ENCODE data around the gene SAMD14.

The SAMD14 gene

DNA sequence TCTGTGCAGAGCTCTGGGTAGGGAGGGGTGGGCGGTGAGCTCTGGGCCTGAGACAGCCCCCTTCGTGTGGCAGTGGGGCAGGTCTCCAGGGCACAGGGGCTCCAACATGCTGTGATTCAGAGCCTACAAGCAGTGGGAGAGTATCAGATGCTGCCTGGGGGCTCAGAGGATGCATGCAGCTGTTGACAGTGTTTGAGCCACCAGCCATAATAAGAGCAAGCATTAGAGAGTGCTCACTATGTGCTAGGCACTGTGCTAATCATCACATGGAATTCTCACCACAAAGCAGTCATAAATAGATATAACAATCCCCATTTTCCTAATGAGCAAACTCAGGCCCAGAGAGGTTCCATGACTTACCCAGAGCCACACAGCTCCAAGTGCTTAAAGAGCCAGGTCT is 26.7 kb downstream of the SAMD14 start:
- TF ChIP-seq ZNF565 (CRISPR knock-in tag; conservative IDR thresholded peaks at IDR 0.05; ENCODE audit: low read depth) (no peak), TOX (CRISPR knock-in tag; IDR thresholded peaks at IDR 0.05; ENCODE audit: borderline replicate concordance) (no peak)
- ATAC-seq = no peak

DNA sequence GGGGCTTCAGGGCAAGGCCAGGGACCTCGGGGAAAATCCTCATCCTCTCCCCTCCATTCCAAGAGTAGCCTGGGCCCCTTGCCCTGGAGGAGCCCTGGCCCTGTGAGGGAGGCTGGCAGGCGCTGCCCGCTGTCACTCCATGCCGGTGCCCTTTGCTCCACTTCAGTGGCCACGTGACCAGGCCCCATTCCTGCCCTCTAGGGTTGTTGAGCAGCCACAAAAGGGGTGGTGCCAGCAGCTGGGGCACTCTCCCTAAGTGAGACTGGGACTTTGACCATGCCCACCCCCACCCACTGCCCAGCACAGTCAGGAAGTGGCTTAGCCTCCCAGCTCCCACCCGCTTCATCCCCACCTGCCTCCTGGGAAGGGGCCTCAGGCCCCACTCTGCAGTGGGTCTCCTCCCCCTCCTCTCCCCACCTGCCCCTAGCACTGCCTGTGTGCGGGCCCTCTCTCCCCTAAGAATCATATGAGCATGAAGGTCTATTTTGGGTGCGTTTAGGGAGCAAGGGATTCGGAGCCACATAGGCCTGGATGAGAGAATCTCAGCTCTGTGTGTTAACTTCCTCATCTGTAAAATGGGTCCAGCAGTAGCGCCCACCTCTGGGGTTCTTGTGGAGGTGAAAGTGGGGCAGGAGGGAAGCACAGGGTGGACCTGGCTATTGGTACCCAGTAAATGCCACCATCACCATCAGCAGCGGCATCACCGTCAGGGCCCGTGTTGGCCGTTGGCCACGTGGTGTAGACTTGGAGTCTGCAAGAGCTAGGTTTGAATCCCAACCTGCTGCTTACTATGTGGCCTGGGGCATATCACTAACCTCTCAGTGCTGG is 27.6 kb downstream of the SAMD14 start:
- TF ChIP-seq ZNF70 (CRISPR knock-in tag; IDR thresholded peaks at IDR 0.05) = no peak
- TF ChIP-seq, protein P1, sequence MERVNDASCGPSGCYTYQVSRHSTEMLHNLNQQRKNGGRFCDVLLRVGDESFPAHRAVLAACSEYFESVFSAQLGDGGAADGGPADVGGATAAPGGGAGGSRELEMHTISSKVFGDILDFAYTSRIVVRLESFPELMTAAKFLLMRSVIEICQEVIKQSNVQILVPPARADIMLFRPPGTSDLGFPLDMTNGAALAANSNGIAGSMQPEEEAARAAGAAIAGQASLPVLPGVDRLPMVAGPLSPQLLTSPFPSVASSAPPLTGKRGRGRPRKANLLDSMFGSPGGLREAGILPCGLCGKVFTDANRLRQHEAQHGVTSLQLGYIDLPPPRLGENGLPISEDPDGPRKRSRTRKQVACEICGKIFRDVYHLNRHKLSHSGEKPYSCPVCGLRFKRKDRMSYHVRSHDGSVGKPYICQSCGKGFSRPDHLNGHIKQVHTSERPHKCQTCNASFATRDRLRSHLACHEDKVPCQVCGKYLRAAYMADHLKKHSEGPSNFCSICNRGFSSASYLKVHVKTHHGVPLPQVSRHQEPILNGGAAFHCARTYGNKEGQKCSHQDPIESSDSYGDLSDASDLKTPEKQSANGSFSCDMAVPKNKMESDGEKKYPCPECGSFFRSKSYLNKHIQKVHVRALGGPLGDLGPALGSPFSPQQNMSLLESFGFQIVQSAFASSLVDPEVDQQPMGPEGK (CRISPR knock-in tag; IDR thresholded peaks at IDR 0.05; ENCODE audit: borderline replicate concordance) = no peak
- TF ChIP-seq ZFP3 (CRISPR knock-in tag; IDR thresholded peaks at IDR 0.05) = no peak
- TF ChIP-seq, protein P2, sequence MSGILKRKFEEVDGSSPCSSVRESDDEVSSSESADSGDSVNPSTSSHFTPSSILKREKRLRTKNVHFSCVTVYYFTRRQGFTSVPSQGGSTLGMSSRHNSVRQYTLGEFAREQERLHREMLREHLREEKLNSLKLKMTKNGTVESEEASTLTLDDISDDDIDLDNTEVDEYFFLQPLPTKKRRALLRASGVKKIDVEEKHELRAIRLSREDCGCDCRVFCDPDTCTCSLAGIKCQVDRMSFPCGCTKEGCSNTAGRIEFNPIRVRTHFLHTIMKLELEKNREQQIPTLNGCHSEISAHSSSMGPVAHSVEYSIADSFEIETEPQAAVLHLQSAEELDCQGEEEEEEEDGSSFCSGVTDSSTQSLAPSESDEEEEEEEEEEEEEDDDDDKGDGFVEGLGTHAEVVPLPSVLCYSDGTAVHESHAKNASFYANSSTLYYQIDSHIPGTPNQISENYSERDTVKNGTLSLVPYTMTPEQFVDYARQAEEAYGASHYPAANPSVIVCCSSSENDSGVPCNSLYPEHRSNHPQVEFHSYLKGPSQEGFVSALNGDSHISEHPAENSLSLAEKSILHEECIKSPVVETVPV (CRISPR knock-in tag; IDR thresholded peaks at IDR 0.05) = no peak
- no peak for TF ChIP-seq GLIS3 (CRISPR knock-in tag; IDR thresholded peaks at IDR 0.05)
- no peak for TF ChIP-seq PPARA (CRISPR knock-in tag; IDR thresholded peaks at IDR 0.05; ENCODE audit: borderline replicate concordance)
- TF ChIP-seq ISL1 (CRISPR knock-in tag; IDR thresholded peaks at IDR 0.05) = no peak
- no peak for TF ChIP-seq TOX (CRISPR knock-in tag; IDR thresholded peaks at IDR 0.05; ENCODE audit: borderline replicate concordance)
- ATAC-seq = peak; percentile 8; the same call in 2 of the 3 replicates

DNA sequence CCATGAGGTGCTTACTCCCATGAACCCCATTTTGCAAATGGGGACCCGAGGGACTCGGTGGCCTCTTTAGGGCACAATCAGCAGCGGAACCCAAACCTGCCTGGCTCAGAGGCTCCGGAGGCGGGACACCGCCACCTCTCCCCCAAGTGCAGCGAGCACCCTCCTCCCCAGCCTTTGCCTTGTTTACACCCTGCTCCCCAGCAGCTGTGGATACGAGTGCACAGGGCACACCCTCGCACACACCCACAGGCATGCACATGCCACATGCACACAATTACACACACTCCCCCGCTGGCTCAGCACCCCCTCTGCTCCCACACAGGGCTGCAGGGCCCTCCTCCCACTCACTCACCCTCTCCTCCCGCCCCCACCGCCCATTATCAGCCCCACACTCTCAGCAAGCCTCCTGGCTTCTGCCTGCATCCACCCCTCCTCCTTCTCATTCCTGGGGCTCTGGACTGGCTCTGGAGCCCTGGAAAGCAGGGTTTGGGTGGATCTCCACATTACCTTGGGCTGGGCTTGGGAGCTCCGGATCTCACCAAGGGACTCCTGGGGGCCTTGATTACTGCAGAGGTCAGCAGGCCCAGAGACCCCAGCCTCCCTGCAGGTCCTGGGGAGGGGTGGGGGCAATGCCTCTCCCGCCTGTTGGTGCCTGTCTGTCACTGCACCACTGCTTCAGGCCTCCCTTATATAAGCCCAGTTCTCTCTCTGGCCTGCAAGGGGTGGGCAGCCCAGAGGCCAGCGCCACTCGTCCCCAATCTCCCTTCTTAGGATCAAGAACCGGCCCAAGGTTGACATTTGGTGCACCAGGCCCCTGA is 28.4 kb downstream of the SAMD14 start:
- ATAC-seq = peak; percentile 55

DNA sequence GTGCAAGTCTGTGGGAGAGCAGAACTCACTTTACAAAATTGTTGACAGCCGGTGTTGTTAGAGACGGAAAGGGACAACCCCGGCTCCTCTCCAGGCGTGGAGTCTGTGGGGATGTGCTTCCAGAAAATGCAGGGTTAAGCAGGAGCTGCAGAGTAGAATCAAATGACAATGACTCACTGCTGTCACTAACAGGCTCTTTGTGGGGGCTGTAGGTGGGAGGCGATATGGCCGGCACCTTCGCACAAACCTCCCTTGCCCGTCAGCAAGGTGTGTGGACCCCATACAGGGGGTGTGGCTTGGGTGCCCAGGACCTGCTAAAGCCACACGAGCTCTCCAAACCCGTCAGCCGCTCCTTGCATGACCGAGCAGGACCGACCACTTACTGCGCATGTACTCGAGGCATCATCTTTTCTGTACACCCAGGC is 29.0 kb downstream of the SAMD14 start:
- peak; percentile 19 for ATAC-seq
- TF ChIP-seq OSR1 (CRISPR knock-in tag; IDR thresholded peaks at IDR 0.05) (no peak), ZC3H10 (CRISPR knock-in tag; IDR thresholded peaks at IDR 0.05) (no peak), TCF4 (CRISPR knock-in tag; IDR thresholded peaks at IDR 0.05; ENCODE audit: borderline replicate concordance) (no peak), ZNF70 (CRISPR knock-in tag; IDR thresholded peaks at IDR 0.05) (no peak), ZNF565 (CRISPR knock-in tag; conservative IDR thresholded peaks at IDR 0.05; ENCODE audit: low read depth) (no peak), GLIS3 (CRISPR knock-in tag; IDR thresholded peaks at IDR 0.05) (no peak), ARNTL (CRISPR knock-in tag; IDR thresholded peaks at IDR 0.05; ENCODE audit: borderline replicate concordance, low read depth) (no peak), CSDC2 (CRISPR knock-in tag; IDR thresholded peaks at IDR 0.05) (no peak), RARB (CRISPR knock-in tag; IDR thresholded peaks at IDR 0.05) (no peak), PPARA (CRISPR knock-in tag; IDR thresholded peaks at IDR 0.05; ENCODE audit: borderline replicate concordance) (no peak), ESRRG (CRISPR knock-in tag; IDR thresholded peaks at IDR 0.05) (no peak)
- TF ChIP-seq, protein P3, sequence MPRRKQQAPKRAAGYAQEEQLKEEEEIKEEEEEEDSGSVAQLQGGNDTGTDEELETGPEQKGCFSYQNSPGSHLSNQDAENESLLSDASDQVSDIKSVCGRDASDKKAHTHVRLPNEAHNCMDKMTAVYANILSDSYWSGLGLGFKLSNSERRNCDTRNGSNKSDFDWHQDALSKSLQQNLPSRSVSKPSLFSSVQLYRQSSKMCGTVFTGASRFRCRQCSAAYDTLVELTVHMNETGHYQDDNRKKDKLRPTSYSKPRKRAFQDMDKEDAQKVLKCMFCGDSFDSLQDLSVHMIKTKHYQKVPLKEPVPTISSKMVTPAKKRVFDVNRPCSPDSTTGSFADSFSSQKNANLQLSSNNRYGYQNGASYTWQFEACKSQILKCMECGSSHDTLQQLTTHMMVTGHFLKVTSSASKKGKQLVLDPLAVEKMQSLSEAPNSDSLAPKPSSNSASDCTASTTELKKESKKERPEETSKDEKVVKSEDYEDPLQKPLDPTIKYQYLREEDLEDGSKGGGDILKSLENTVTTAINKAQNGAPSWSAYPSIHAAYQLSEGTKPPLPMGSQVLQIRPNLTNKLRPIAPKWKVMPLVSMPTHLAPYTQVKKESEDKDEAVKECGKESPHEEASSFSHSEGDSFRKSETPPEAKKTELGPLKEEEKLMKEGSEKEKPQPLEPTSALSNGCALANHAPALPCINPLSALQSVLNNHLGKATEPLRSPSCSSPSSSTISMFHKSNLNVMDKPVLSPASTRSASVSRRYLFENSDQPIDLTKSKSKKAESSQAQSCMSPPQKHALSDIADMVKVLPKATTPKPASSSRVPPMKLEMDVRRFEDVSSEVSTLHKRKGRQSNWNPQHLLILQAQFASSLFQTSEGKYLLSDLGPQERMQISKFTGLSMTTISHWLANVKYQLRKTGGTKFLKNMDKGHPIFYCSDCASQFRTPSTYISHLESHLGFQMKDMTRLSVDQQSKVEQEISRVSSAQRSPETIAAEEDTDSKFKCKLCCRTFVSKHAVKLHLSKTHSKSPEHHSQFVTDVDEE (CRISPR knock-in tag; IDR thresholded peaks at IDR 0.05) = no peak
- TF ChIP-seq, protein P4, sequence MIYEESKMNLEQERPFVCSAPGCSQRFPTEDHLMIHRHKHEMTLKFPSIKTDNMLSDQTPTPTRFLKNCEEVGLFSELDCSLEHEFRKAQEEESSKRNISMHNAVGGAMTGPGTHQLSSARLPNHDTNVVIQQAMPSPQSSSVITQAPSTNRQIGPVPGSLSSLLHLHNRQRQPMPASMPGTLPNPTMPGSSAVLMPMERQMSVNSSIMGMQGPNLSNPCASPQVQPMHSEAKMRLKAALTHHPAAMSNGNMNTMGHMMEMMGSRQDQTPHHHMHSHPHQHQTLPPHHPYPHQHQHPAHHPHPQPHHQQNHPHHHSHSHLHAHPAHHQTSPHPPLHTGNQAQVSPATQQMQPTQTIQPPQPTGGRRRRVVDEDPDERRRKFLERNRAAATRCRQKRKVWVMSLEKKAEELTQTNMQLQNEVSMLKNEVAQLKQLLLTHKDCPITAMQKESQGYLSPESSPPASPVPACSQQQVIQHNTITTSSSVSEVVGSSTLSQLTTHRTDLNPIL (CRISPR knock-in tag; IDR thresholded peaks at IDR 0.05; ENCODE audit: low read depth) = no peak
- TF ChIP-seq, protein P5, sequence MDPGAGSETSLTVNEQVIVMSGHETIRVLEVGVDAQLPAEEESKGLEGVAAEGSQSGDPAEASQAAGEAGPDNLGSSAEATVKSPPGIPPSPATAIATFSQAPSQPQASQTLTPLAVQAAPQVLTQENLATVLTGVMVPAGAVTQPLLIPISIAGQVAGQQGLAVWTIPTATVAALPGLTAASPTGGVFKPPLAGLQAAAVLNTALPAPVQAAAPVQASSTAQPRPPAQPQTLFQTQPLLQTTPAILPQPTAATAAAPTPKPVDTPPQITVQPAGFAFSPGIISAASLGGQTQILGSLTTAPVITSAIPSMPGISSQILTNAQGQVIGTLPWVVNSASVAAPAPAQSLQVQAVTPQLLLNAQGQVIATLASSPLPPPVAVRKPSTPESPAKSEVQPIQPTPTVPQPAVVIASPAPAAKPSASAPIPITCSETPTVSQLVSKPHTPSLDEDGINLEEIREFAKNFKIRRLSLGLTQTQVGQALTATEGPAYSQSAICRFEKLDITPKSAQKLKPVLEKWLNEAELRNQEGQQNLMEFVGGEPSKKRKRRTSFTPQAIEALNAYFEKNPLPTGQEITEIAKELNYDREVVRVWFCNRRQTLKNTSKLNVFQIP (CRISPR knock-in tag; IDR thresholded peaks at IDR 0.05; ENCODE audit: borderline replicate concordance, low read depth) = no peak

More for the DNA sequence above, 28.4 kb downstream of the SAMD14 start:
- no peak for TF ChIP-seq ARNTL (CRISPR knock-in tag; IDR thresholded peaks at IDR 0.05; ENCODE audit: borderline replicate concordance, low read depth)
- TF ChIP-seq ESRRG (CRISPR knock-in tag; IDR thresholded peaks at IDR 0.05) = no peak
- no peak for TF ChIP-seq ISL1 (CRISPR knock-in tag; IDR thresholded peaks at IDR 0.05)
